H1 (cell line): ENCODE measurements around the gene ZNF689. TPM values are rescaled to one million over a fixed set of nuclear protein-coding genes. Genes with fewer than 3 reads are reported as not detected.

Experiments used
- ASH2L ChIP-seq: fragments of 200-600, 300-600 bp; sonication (generic); IDR thresholded peaks from one replicate; pipeline ENCODE4 v1.7.1; 2017; ENCODE audit warnings: low read length
- ATF3 ChIP-seq: IDR thresholded peaks from 2 replicates; pipeline ENCODE4 v1.6.1; 2011; ENCODE audit warnings: low read depth, mild to moderate bottlenecking, low read length; ENCODE audit not compliant: insufficient read depth
- BRCA1 ChIP-seq: IDR thresholded peaks from 2 replicates; pipeline ENCODE4 v1.6.1; 2012; ENCODE audit warnings: low read depth, low read length, improper control_type of control experiment
- CBX5 ChIP-seq: fragments of 300-800, 300-1000 bp; sonication (generic); IDR thresholded peaks from 2 replicates; pipeline ENCODE4 v1.7.1; 2016; ENCODE audit warnings: antibody characterized with exemption, low read length, low read depth
- CHD1 ChIP-seq: IDR thresholded peaks from 2 replicates; pipeline ENCODE4 v1.6.1; 2012; ENCODE audit warnings: low read depth, low read length, improper control_type of control experiment
- CREB1 ChIP-seq: IDR thresholded peaks from 2 replicates; pipeline ENCODE4 v1.6.1; 2012; ENCODE audit warnings: inconsistent platforms
- E2F6 ChIP-seq: IDR thresholded peaks from 2 replicates; pipeline ENCODE4 v1.6.1; 2012; ENCODE audit warnings: inconsistent platforms
- EGR1 ChIP-seq: IDR thresholded peaks from 2 replicates; pipeline ENCODE4 v1.6.1; 2011; ENCODE audit warnings: low read depth, low read length, borderline replicate concordance
- EP300 ChIP-seq, 2 experiments: IDR thresholded peaks; 1 replicate in 1 of 2; 2 replicates in 1 of 2; pipeline ENCODE4 v1.6.1; 2011 to 2012; ENCODE audit warnings: low read depth in 2 of 2, low read length in 2 of 2, mild to moderate bottlenecking in 2 of 2, borderline replicate concordance in 1 of 2, inconsistent platforms in 1 of 2, moderate library complexity in 1 of 2
- HDAC6 ChIP-seq: IDR thresholded peaks from one replicate; pipeline ENCODE4 v1.7.1; 2012; ENCODE audit warnings: low read depth, mild to moderate bottlenecking, inconsistent platforms, low read length, moderate library complexity
- KDM1A ChIP-seq: fragments of 200-600, 300-600 bp; sonication (generic); IDR thresholded peaks from 2 replicates; pipeline ENCODE4 v1.7.1; 2016; ENCODE audit warnings: mild to moderate bottlenecking, low read length, borderline replicate concordance
- KDM4A ChIP-seq: IDR thresholded peaks from one replicate; pipeline ENCODE4 v1.7.1; 2012; ENCODE audit warnings: low read depth, mild to moderate bottlenecking, moderate library complexity, low read length, inconsistent platforms; ENCODE audit not compliant: severe bottlenecking
- KDM5A ChIP-seq: fragments of 200-600 bp; IDR thresholded peaks from 2 replicates; pipeline ENCODE4 v1.7.1; 2012; ENCODE audit warnings: mild to moderate bottlenecking, low read length, inconsistent platforms, mixed read lengths
- MAFK ChIP-seq: IDR thresholded peaks from 2 replicates; pipeline ENCODE4 v1.6.1; 2012; ENCODE audit warnings: low read depth, mild to moderate bottlenecking, improper control_type of control experiment, low read length
- MAX ChIP-seq: IDR thresholded peaks from 2 replicates; pipeline ENCODE4 v1.6.1; 2012; ENCODE audit warnings: inconsistent platforms
- POLR2AphosphoS5 ChIP-seq: IDR thresholded peaks from 2 replicates; pipeline ENCODE4 v1.6.1; 2011; ENCODE audit warnings: low read depth, low read length
- RNF2 ChIP-seq: fragments of 200-900, 300-1000 bp; sonication (generic); IDR thresholded peaks from 2 replicates; pipeline ENCODE4 v1.7.1; 2016; ENCODE audit warnings: borderline replicate concordance, low read depth, mild to moderate bottlenecking, antibody characterized with exemption, low read length; ENCODE audit not compliant: poor library complexity, severe bottlenecking; ENCODE audit errors: missing control alignments
- SIN3A ChIP-seq, 2 experiments: IDR thresholded peaks in 1 of 2; conservative IDR thresholded peaks in 1 of 2; 2 replicates each; pipeline ENCODE4 v1.6.1; 2011 to 2012; ENCODE audit warnings: low read length in 2 of 2, improper control_type of control experiment in 1 of 2, low read depth in 1 of 2, mild to moderate bottlenecking in 1 of 2
- SIX5 ChIP-seq: IDR thresholded peaks from 2 replicates; pipeline ENCODE4 v1.6.1; 2011; ENCODE audit warnings: mild to moderate bottlenecking, low read depth, low read length
- SP4 ChIP-seq: IDR thresholded peaks from 2 replicates; pipeline ENCODE4 v1.6.1; 2012; ENCODE audit warnings: low read length, inconsistent platforms
- SUZ12 ChIP-seq: fragments of 200-600 bp; sonication (generic); IDR thresholded peaks from 2 replicates; pipeline ENCODE4 v1.6.1; 2012; ENCODE audit warnings: mild to moderate bottlenecking, inconsistent platforms, low read length, moderate library complexity, mixed read lengths
- TAF1 ChIP-seq: IDR thresholded peaks from 2 replicates; pipeline ENCODE4 v1.6.1; 2011; ENCODE audit warnings: mild to moderate bottlenecking, low read depth, low read length
- YY1 ChIP-seq: IDR thresholded peaks from 2 replicates; pipeline ENCODE4 v1.6.1; 2011; ENCODE audit warnings: low read depth, mild to moderate bottlenecking, low read length
- polyA plus RNA-seq, 7 experiments: library from polyadenylated mRNA; depleted of rRNA in 3 of 7; stranded (reverse) in 5 of 7; unstranded in 2 of 7; fragments of >200 nt in 5 of 7; fragments of 200-250 nt in 2 of 7; gene quantifications; 1 replicate in 5 of 7; 2 replicates in 1 of 7; 4 replicates in 1 of 7; pipeline versions ENCODE4 v1.2.1 to v1.2.3, GENCODE V29; 2011 to 2013; ENCODE audit warnings: missing spikeins in 2 of 7, mixed read lengths in 2 of 7
- total RNA-seq: library from RNA; stranded (reverse); fragmentation: NEBNext Ultra II Directional; extraction: Animal tissue kit (Norgen Biotek cat#: 25700); gene quantifications from 2 replicates; pipeline ENCODE4 v1.2.1, GENCODE V29; 2021

ZNF689 gene
- total and polyA plus RNA-seq, 2 of the 8 experiments (the other 6 are each of a cell fraction or from before 2014, with no cell fraction given): 14.3 to 15.3 TPM

- TF ChIP-seq KDM1A: no peak; the same call in 1 of the 2 replicates
- TF ChIP-seq CREB1: peak; percentile 75
- TF ChIP-seq EP300 (IDR thresholded peaks at IDR 0.05; ENCODE audit: borderline replicate concordance in 1 of 2, low read depth in 2 of 2, low read length in 2 of 2): peak in 1 of 2 experiments; percentile 73; a peak in 1 of 3 replicates
- TF ChIP-seq POLR2AphosphoS5: peak; percentile 66; the same call in 1 of the 2 replicates
- TF ChIP-seq TAF1: peak; percentile 67
- TF ChIP-seq E2F6: peak; percentile 99
- TF ChIP-seq RNF2: no peak
- peak; percentile 100 for TF ChIP-seq MAX
- no peak for TF ChIP-seq CHD1
- no peak for TF ChIP-seq BRCA1
- peak; percentile 85 for TF ChIP-seq KDM4A
- TF ChIP-seq MAFK: no peak
- TF ChIP-seq SP4: peak; percentile 68; the same call in 1 of the 2 replicates
- TF ChIP-seq ATF3: no peak
- no peak for TF ChIP-seq CBX5
- TF ChIP-seq SIN3A (conservative IDR thresholded peaks at IDR 0.05 in 1 of 2, IDR thresholded peaks at IDR 0.05 in 1 of 2; ENCODE audit: low read depth in 1 of 2, low read length in 2 of 2): peak; percentile 38 to 94; a peak in 2 of 4 replicates
- no peak for TF ChIP-seq SUZ12
- TF ChIP-seq ASH2L: peak; percentile 51
- TF ChIP-seq HDAC6: no peak
- TF ChIP-seq KDM5A: 0 out of 2 replicates have a peak, but pooled peaks have one; percentile 25
- TF ChIP-seq SIX5: peak; percentile 48; the same call in 1 of the 2 replicates
- no peak for TF ChIP-seq EGR1
- peak; percentile 100 for TF ChIP-seq YY1
These were observed 24.6 kb downstream of the ZNF689 start, which contains the start of gene ZNF785 (continued) for GRCh38 chr16:30585400-30586191.
